Hepatocyte (in vitro differentiated cells): Measurements from ENCODE around the gene ALDH4A1. TPM values are rescaled to one million over a fixed set of nuclear protein-coding genes. Genes with fewer than 3 reads are reported as not detected.

Experiments
- DNase-seq: peaks from one replicate; pipeline ENCODE4 v3.0.0-alpha.2; 2016; ENCODE audit warnings: low spot score
- H2AFZ ChIP-seq: fragments of 200-600 bp; sonication (generic); 2 replicates; pipeline ENCODE4 v1.6.0; 2016; ENCODE audit warnings: antibody characterized with exemption, mild to moderate bottlenecking
- H3K27ac ChIP-seq: fragments of 200-600 bp; sonication (generic); 2 replicates; pipeline ENCODE4 v1.5.1; 2016; ENCODE audit warnings: mild to moderate bottlenecking
- H3K27me3 ChIP-seq: fragments of 200-600 bp; sonication (generic); 2 replicates; pipeline ENCODE4 v1.6.1; 2016
- H3K36me3 ChIP-seq: fragments of 200-600 bp; sonication (generic); replicated peaks from 2 replicates; pipeline ENCODE4 v1.5.1; 2016; ENCODE audit warnings: low read depth; ENCODE audit not compliant: insufficient read depth
- H3K4me1 ChIP-seq: fragments of 200-600 bp; sonication (generic); 2 replicates; pipeline ENCODE4 v1.5.1; 2016; ENCODE audit warnings: mild to moderate bottlenecking, moderate library complexity; ENCODE audit not compliant: insufficient read depth
- H3K4me2 ChIP-seq: fragments of 200-600 bp; sonication (generic); 2 replicates; pipeline ENCODE4 v1.6.0; 2016
- H3K4me3 ChIP-seq: fragments of 200-600 bp; sonication (generic); 2 replicates; pipeline ENCODE4 v1.5.1; 2016; ENCODE audit warnings: mild to moderate bottlenecking
- H3K79me2 ChIP-seq: fragments of 200-600 bp; sonication (generic); 2 replicates; pipeline ENCODE4 v1.6.0; 2017; ENCODE audit warnings: mild to moderate bottlenecking
- H3K9me2 ChIP-seq: fragments of 200-600 bp; sonication (generic); replicated peaks from 2 replicates; pipeline ENCODE4 v1.6.0; 2017; ENCODE audit warnings: mild to moderate bottlenecking; ENCODE audit not compliant: insufficient read depth
- H3K9me3 ChIP-seq: fragments of 200-600 bp; sonication (generic); 2 replicates; pipeline ENCODE4 v1.5.1; 2016; ENCODE audit warnings: low read depth, mild to moderate bottlenecking
- H4K20me1 ChIP-seq: fragments of 200-600 bp; sonication (generic); 2 replicates; pipeline ENCODE4 v1.6.0; 2016; ENCODE audit warnings: mild to moderate bottlenecking; ENCODE audit not compliant: insufficient read depth, poor library complexity, severe bottlenecking
- CTCF ChIP-seq: fragments of 200-600 bp; sonication (generic); IDR thresholded peaks from 2 replicates; pipeline ENCODE4 v1.5.1; 2016; ENCODE audit warnings: antibody characterized with exemption, mild to moderate bottlenecking; ENCODE audit not compliant: poor library complexity
- EZH2 ChIP-seq: fragments of 200-600 bp; sonication (generic); IDR thresholded peaks from 2 replicates; pipeline ENCODE4 v1.6.1; 2016; ENCODE audit warnings: antibody characterized with exemption, mild to moderate bottlenecking, borderline replicate concordance
- EZH2phosphoT487 ChIP-seq: fragments of 200-600 bp; sonication (generic); IDR thresholded peaks from one replicate; pipeline ENCODE4 v1.6.1; 2018; ENCODE audit warnings: antibody characterized with exemption, mild to moderate bottlenecking, low read depth, moderate library complexity; ENCODE audit not compliant: unreplicated experiment, severe bottlenecking
- whole genome bisulfite sequencing: methylation state at CpG from one replicate; pipeline ENCODE4 v1.1.6; 2016; ENCODE audit warnings: low lambda C conversion rate; ENCODE audit errors: missing lambda C conversion rate; 5-methylcytosine and 5-hydroxymethylcytosine counted together
- polyA plus RNA-seq: library from polyadenylated mRNA; unstranded; fragments of >200 nt; fragmentation: Nextera tagmentation; extraction: Ambion mirVana; gene quantifications from 2 replicates; pipeline ENCODE4 v1.2.1, GENCODE V29; 2016
- total RNA-seq: library from RNA; depleted of rRNA; stranded (reverse); fragments of >200 nt; gene quantifications from 2 replicates; pipeline ENCODE4 v1.2.3, GENCODE V29; 2014

Gene ALDH4A1
- total and polyA plus RNA-seq, 2 experiments from 2014 or later: 41.4 to 49.1 TPM

DNA sequence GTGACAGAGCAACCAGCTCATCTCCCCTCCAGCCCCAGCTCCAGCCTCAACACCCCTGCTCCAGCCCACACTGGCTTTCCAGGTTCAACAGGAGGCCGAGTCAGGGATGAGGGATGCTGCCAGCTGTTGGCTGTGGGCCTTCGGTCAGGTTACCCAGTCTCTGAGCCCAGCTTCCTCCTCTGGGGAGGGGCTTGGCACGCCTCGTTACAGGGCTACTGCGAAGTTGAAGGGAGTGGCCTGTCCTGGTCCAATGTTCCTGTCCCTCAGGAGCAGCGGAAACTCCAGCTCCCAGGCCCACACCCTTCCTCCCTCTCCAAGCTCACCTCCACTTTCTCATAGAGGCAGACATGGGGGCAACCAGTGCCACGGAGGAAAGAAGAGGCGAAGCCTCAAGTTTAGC, 27.8 kb downstream of the ALDH4A1 start:
- H4K20me1 ChIP-seq: no peaks in the 10 kb centered on the region
- H3K4me3 ChIP-seq: no peak overlapping the region
- no peaks in the 10 kb centered on the region for H3K9me3 ChIP-seq
- DNase-seq: no peak
- H3K27ac ChIP-seq: no peak overlapping the region
- TF ChIP-seq EZH2phosphoT487 (no peak), EZH2 (no peak), CTCF (no peak)
- 86% methylated on average over 8 of the region's 8 CpGs for WGBS
- H3K36me3 ChIP-seq: no peaks in the 10 kb centered on the region
- no peaks in the 10 kb centered on the region for H3K27me3 ChIP-seq
- H2AFZ ChIP-seq: no peak overlapping the region
- H3K9me2 ChIP-seq: no peaks in the 10 kb centered on the region
- no peaks in the 10 kb centered on the region for H3K4me1 ChIP-seq
- no peaks in the 10 kb centered on the region for H3K79me2 ChIP-seq
- no peak overlapping the region for H3K4me2 ChIP-seq

DNA sequence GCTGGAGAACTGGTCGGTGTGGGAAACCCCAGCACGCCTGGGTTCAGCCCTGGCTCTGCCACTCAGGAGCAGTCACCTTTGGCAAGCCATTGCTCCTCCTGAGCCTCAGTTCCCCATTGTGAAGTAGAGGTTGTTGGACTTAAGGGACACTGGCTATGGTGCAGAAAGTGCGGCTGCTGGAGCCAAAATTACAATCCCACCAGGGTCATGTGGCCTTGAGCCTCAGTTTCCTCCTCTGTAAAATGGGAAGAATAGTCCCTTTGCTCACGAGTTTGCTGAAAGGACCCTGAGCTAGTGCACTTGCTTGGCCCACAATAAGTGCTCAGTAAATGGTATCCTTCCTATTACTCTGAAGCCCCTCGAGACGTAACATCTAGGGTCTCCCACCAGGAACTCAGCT, 28.3 kb downstream of the ALDH4A1 start:
- no peak overlapping the region for H3K27ac ChIP-seq
- no peaks in the 10 kb centered on the region for H3K79me2 ChIP-seq
- no peak overlapping the region for H2AFZ ChIP-seq
- no peaks in the 10 kb centered on the region for H3K4me1 ChIP-seq
- no peaks in the 10 kb centered on the region for H4K20me1 ChIP-seq
- WGBS: 77% methylated on average over 6 of the region's 6 CpGs
- no peak for TF ChIP-seq EZH2phosphoT487
- no peak for TF ChIP-seq CTCF
- no peak for TF ChIP-seq EZH2
- no peak overlapping the region for H3K4me3 ChIP-seq
- no peak for DNase-seq
- H3K9me2 ChIP-seq: no peaks in the 10 kb centered on the region
- no peaks in the 10 kb centered on the region for H3K9me3 ChIP-seq
- no peak overlapping the region for H3K4me2 ChIP-seq
- no peaks in the 10 kb centered on the region for H3K27me3 ChIP-seq
- no peaks in the 10 kb centered on the region for H3K36me3 ChIP-seq

GRCh38 chr1:18872071-18872611, 30.2 kb downstream of the ALDH4A1 start:
- H3K9me2 ChIP-seq: no peaks in the 10 kb centered on the region
- H3K9me3 ChIP-seq: no peaks in the 10 kb centered on the region
- H4K20me1 ChIP-seq: no peaks in the 10 kb centered on the region
- no peak overlapping the region for H3K4me3 ChIP-seq
- DNase-seq: no peak
- no peak overlapping the region for H2AFZ ChIP-seq
- no peaks in the 10 kb centered on the region for H3K27me3 ChIP-seq
- no peak overlapping the region for H3K27ac ChIP-seq
- WGBS: 92% methylated on average over 7 of the region's 8 CpGs
- H3K36me3 ChIP-seq: no peaks in the 10 kb centered on the region
- TF ChIP-seq CTCF: no peak
- no peak for TF ChIP-seq EZH2
- TF ChIP-seq EZH2phosphoT487: no peak
- H3K4me2 ChIP-seq: no peak overlapping the region
- no peaks in the 10 kb centered on the region for H3K4me1 ChIP-seq
- H3K79me2 ChIP-seq: no peaks in the 10 kb centered on the region
